HL-60/S4 treated with retinoic acid at 250 ng/mL for 4 days and 3 days (cell line): ENCODE results near the gene ADCY1.

ENCODE experiments used
- in situ Hi-C: fragments of 300-500 bp; cut with MboI; formaldehyde crosslinking; loops from 2 replicates; pipeline ENCODE4 v1.7.0; 2022; ENCODE audit warnings: low sequenced_read_pairs

ADCY1 gene

GRCh38 chr7:45662540-45663166 lies 88.5 kb downstream of the ADCY1 start:
- in situ Hi-C loops = loop anchor here (25.0 kb wide), 1 partner anchor 200 kb away; the partner anchor contains the start of gene CCDC201

- in situ Hi-C loops = loop anchor here (25.0 kb wide), 1 partner anchor 199 kb away; the partner anchor contains the start of gene CCDC201
Measured at GRCh38 chr7:45663167-45663921, 89.2 kb downstream of the ADCY1 start.

- in situ Hi-C loops = loop anchor here (25.0 kb wide), 1 partner anchor 198 kb away; the partner anchor contains the start of gene CCDC201
Measured at GRCh38 chr7:45663965-45664633, 89.9 kb downstream of the ADCY1 start.

- in situ Hi-C loops = loop anchor here (25.0 kb wide), 1 partner anchor 197 kb away; the partner anchor contains the start of gene CCDC201
Measured at GRCh38 chr7:45665172-45665571, 91.0 kb downstream of the ADCY1 start.

GRCh38 chr7:45670227-45670626 lies 96.1 kb downstream of the ADCY1 start:
- in situ Hi-C loops = loop anchor here (25.0 kb wide), 1 partner anchor 192 kb away; the partner anchor contains the start of gene CCDC201

GRCh38 chr7:45670717-45671116 lies 96.5 kb downstream of the ADCY1 start:
- in situ Hi-C loops = loop anchor here (25.0 kb wide), 1 partner anchor 192 kb away; the partner anchor contains the start of gene CCDC201

- in situ Hi-C loops = no loop called here
Measured at GRCh38 chr7:45677311-45677900, 103.2 kb downstream of the ADCY1 start.

GRCh38 chr7:45679516-45679915 lies 105.3 kb downstream of the ADCY1 start:
- in situ Hi-C loops = no loop called here

GRCh38 chr7:45680776-45681175 lies 106.6 kb downstream of the ADCY1 start:
- in situ Hi-C loops = no loop called here

GRCh38 chr7:45681596-45682357 lies 107.6 kb downstream of the ADCY1 start:
- in situ Hi-C loops = no loop called here

GRCh38 chr7:45682358-45682735 lies 108.2 kb downstream of the ADCY1 start:
- in situ Hi-C loops = no loop called here

- in situ Hi-C loops = no loop called here
Measured at GRCh38 chr7:45682836-45683555, 108.8 kb downstream of the ADCY1 start.

GRCh38 chr7:45683556-45684148 lies 109.5 kb downstream of the ADCY1 start:
- in situ Hi-C loops = no loop called here

- in situ Hi-C loops = no loop called here
Measured at GRCh38 chr7:45684910-45685618, 110.9 kb downstream of the ADCY1 start.

- in situ Hi-C loops = no loop called here
Measured at GRCh38 chr7:45685619-45686240, 111.6 kb downstream of the ADCY1 start.

- in situ Hi-C loops = no loop called here
Measured at GRCh38 chr7:45686441-45687184, 112.4 kb downstream of the ADCY1 start.

- in situ Hi-C loops = no loop called here
Measured at GRCh38 chr7:45687185-45687560, 113.0 kb downstream of the ADCY1 start.

- in situ Hi-C loops = no loop called here
Measured at GRCh38 chr7:45687721-45688120, 113.6 kb downstream of the ADCY1 start.
